Measurements from ENCODE around the gene DNASE1L1. TPM values are rescaled to one million over a fixed set of nuclear protein-coding genes. Genes with fewer than 3 reads are reported as not detected.

DNASE1L1 gene
- total and polyA plus RNA-seq, 4 donors: 9.3 to 22.1 (median 16.7) TPM

GRCh38 chrX:154397888-154398667 is 11.0 kb downstream of the DNASE1L1 start, which contains the start of gene RPL10:
RPL10 (plus strand) TSS chrX:154398377; CDS start chrX:154398520, 143 bp downstream.
- peak; percentile 85 for DNase-seq (ENCODE audit: low spot score)
- peak within 1 kb of the TSS; percentile 85 to 94 (median 92) for H3K4me3 ChIP-seq (ENCODE audit: low read depth in 1 of 3, low read length in 3 of 3)
- under 1% methylated on average over 69 of the region's 69 CpGs for WGBS
- peaks cover 0 to 10% (median 7%) of the 10 kb centered on the region in 4 donors for H3K36me3 ChIP-seq (ENCODE audit: control insufficient read depth in 4 of 4, insufficient read depth in 3 of 4, low read depth in 1 of 4, low read length in 3 of 4)
- peak within 1 kb of the TSS; percentile 80 to 98 for H3K27ac ChIP-seq (ENCODE audit: low read depth in 1 of 2, low read length in 2 of 2)
- TF ChIP-seq HNF4A (conservative IDR thresholded peaks at IDR 0.05) (no peak), YY1 (IDR thresholded peaks at IDR 0.05) (peak; percentile 96), NR2F2 (IDR thresholded peaks at IDR 0.05) (peak; percentile 24), SP1 (IDR thresholded peaks at IDR 0.05) (peak; percentile 42), GABPA (IDR thresholded peaks at IDR 0.05 in 1 of 2, conservative IDR thresholded peaks at IDR 0.05 in 1 of 2) (peak in 1 of 2 donors; percentile 58), TAF1 (conservative IDR thresholded peaks at IDR 0.05) (peak; percentile 99)
- TF ChIP-seq, protein P1, sequence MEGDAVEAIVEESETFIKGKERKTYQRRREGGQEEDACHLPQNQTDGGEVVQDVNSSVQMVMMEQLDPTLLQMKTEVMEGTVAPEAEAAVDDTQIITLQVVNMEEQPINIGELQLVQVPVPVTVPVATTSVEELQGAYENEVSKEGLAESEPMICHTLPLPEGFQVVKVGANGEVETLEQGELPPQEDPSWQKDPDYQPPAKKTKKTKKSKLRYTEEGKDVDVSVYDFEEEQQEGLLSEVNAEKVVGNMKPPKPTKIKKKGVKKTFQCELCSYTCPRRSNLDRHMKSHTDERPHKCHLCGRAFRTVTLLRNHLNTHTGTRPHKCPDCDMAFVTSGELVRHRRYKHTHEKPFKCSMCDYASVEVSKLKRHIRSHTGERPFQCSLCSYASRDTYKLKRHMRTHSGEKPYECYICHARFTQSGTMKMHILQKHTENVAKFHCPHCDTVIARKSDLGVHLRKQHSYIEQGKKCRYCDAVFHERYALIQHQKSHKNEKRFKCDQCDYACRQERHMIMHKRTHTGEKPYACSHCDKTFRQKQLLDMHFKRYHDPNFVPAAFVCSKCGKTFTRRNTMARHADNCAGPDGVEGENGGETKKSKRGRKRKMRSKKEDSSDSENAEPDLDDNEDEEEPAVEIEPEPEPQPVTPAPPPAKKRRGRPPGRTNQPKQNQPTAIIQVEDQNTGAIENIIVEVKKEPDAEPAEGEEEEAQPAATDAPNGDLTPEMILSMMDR (IDR thresholded peaks at IDR 0.05; ENCODE audit: low read depth, low read length, missing input control): no peak
- TF ChIP-seq, protein P2, sequence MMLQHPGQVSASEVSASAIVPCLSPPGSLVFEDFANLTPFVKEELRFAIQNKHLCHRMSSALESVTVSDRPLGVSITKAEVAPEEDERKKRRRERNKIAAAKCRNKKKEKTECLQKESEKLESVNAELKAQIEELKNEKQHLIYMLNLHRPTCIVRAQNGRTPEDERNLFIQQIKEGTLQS (IDR thresholded peaks at IDR 0.05): no peak
- TF ChIP-seq, protein P3, sequence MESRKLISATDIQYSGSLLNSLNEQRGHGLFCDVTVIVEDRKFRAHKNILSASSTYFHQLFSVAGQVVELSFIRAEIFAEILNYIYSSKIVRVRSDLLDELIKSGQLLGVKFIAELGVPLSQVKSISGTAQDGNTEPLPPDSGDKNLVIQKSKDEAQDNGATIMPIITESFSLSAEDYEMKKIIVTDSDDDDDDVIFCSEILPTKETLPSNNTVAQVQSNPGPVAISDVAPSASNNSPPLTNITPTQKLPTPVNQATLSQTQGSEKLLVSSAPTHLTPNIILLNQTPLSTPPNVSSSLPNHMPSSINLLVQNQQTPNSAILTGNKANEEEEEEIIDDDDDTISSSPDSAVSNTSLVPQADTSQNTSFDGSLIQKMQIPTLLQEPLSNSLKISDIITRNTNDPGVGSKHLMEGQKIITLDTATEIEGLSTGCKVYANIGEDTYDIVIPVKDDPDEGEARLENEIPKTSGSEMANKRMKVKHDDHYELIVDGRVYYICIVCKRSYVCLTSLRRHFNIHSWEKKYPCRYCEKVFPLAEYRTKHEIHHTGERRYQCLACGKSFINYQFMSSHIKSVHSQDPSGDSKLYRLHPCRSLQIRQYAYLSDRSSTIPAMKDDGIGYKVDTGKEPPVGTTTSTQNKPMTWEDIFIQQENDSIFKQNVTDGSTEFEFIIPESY (IDR thresholded peaks at IDR 0.05): peak; percentile 56
- TF ChIP-seq, protein P4, sequence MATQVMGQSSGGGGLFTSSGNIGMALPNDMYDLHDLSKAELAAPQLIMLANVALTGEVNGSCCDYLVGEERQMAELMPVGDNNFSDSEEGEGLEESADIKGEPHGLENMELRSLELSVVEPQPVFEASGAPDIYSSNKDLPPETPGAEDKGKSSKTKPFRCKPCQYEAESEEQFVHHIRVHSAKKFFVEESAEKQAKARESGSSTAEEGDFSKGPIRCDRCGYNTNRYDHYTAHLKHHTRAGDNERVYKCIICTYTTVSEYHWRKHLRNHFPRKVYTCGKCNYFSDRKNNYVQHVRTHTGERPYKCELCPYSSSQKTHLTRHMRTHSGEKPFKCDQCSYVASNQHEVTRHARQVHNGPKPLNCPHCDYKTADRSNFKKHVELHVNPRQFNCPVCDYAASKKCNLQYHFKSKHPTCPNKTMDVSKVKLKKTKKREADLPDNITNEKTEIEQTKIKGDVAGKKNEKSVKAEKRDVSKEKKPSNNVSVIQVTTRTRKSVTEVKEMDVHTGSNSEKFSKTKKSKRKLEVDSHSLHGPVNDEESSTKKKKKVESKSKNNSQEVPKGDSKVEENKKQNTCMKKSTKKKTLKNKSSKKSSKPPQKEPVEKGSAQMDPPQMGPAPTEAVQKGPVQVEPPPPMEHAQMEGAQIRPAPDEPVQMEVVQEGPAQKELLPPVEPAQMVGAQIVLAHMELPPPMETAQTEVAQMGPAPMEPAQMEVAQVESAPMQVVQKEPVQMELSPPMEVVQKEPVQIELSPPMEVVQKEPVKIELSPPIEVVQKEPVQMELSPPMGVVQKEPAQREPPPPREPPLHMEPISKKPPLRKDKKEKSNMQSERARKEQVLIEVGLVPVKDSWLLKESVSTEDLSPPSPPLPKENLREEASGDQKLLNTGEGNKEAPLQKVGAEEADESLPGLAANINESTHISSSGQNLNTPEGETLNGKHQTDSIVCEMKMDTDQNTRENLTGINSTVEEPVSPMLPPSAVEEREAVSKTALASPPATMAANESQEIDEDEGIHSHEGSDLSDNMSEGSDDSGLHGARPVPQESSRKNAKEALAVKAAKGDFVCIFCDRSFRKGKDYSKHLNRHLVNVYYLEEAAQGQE (IDR thresholded peaks at IDR 0.05): peak; percentile 88
- H3K9me3 ChIP-seq (ENCODE audit: control insufficient read depth in 4 of 4, low read length in 3 of 4): no peaks in the 10 kb centered on the region
- peaks cover 1 to 36% (median 26%) of the 10 kb centered on the region in 4 donors for H3K4me1 ChIP-seq (ENCODE audit: control insufficient read depth in 4 of 4, insufficient read depth in 4 of 4, low read length in 3 of 4)
- H3K9ac ChIP-seq (ENCODE audit: low read depth in 1 of 2, low read length in 2 of 2): peak within 1 kb of the TSS; percentile 95 to 98
- no peaks in the 10 kb centered on the region for H3K27me3 ChIP-seq (ENCODE audit: control insufficient read depth in 4 of 4, insufficient read depth in 4 of 4, low read length in 3 of 4)
